OCI-LY7 (cell line): ENCODE results near the gene MYT1. TPM values are rescaled to one million over a fixed set of nuclear protein-coding genes. Genes with fewer than 3 reads are reported as not detected.

ENCODE experiments used
- BruUV-seq: library from RNA; stranded (reverse); fragments of 400-500 nt; replicated peaks from 2 replicates; lab custom pipeline; 2021; lab: Mats Ljungman, UMichigan
- CTCF ChIA-PET: fragments of 300-600 bp; sonication (Branson Sonifier 250); formaldehyde crosslinking; loops from one replicate; lab custom pipeline; 2022; ENCODE audit warnings: antibody characterized with exemption; ENCODE audit not compliant: unreplicated experiment; lab: Charles Lee
- POLR2A ChIA-PET: fragments of 300-600 bp; sonication (Branson Sonifier 250); formaldehyde crosslinking; loops from one replicate; lab custom pipeline; 2022; ENCODE audit warnings: antibody characterized with exemption; lab: Charles Lee
- DNase-seq: peaks from one replicate; pipeline ENCODE4 v3.0.0-alpha.2; 2015; ENCODE audit warnings: low spot score
- H2AFZ ChIP-seq: fragments of 200-600 bp; sonication (generic), shearing (Covaris generic); 2 replicates; pipeline ENCODE4 v1.6.1; 2014; ENCODE audit warnings: mild to moderate bottlenecking, antibody characterized with exemption, low read length, moderate library complexity
- H3K27ac ChIP-seq: fragments of 200-600 bp; sonication (generic); 2 replicates; pipeline ENCODE4 v1.5.1; 2014; ENCODE audit warnings: mixed run types, low read depth, mild to moderate bottlenecking, moderate library complexity, low read length, inconsistent platforms; ENCODE audit not compliant: poor library complexity, severe bottlenecking
- H3K36me3 ChIP-seq: fragments of 200-600 bp; sonication (generic); 2 replicates; pipeline ENCODE4 v1.6.1; 2014; ENCODE audit warnings: mild to moderate bottlenecking, antibody characterized with exemption, low read length, moderate library complexity, mixed read lengths; ENCODE audit not compliant: insufficient read depth
- H3K4me1 ChIP-seq: fragments of 200-600 bp; sonication (generic); 2 replicates; pipeline ENCODE4 v1.5.1; 2014; ENCODE audit warnings: mild to moderate bottlenecking, low read length; ENCODE audit not compliant: insufficient read depth, poor library complexity, severe bottlenecking
- H3K4me2 ChIP-seq: fragments of 200-600 bp; sonication (generic); 2 replicates; pipeline ENCODE4 v1.6.1; 2014; ENCODE audit warnings: mild to moderate bottlenecking, low read length
- H3K4me3 ChIP-seq: fragments of 200-600 bp; sonication (generic); 2 replicates; pipeline ENCODE4 v1.5.1; 2014; ENCODE audit warnings: mild to moderate bottlenecking, low read depth, low read length; ENCODE audit not compliant: poor library complexity, severe bottlenecking
- H3K79me2 ChIP-seq: fragments of 200-600 bp; sonication (generic); 2 replicates; pipeline ENCODE4 v1.6.1; 2016; ENCODE audit warnings: low read depth, mild to moderate bottlenecking, low read length, moderate library complexity, mixed read lengths; ENCODE audit not compliant: insufficient read depth
- H3K9me2 ChIP-seq: fragments of 200-600 bp; sonication (generic); 2 replicates; pipeline ENCODE4 v1.6.1; 2016; ENCODE audit warnings: mild to moderate bottlenecking, low read length, mixed read lengths; ENCODE audit not compliant: insufficient read depth
- H3K9me3 ChIP-seq: fragments of 200-600 bp; sonication (generic); 2 replicates; pipeline ENCODE4 v1.6.1; 2014; ENCODE audit warnings: mild to moderate bottlenecking, mixed run types, low read length, mixed read lengths
- H4K20me1 ChIP-seq: fragments of 200-600 bp; sonication (generic); 2 replicates; pipeline ENCODE4 v1.6.1; 2014; ENCODE audit warnings: mild to moderate bottlenecking, antibody characterized with exemption, low read length, moderate library complexity, mixed read lengths; ENCODE audit not compliant: insufficient read depth
- CTCF ChIP-seq: fragments of 200-600 bp; sonication (generic); conservative IDR thresholded peaks from 2 replicates; pipeline ENCODE4 v1.5.1; 2014; ENCODE audit warnings: mild to moderate bottlenecking, antibody characterized with exemption, low read length, moderate library complexity, mixed read lengths
- EZH2phosphoT487 ChIP-seq: fragments of 200-600 bp; sonication (generic); IDR thresholded peaks from 2 replicates; pipeline ENCODE4 v1.6.1; 2018; ENCODE audit warnings: low read depth, borderline replicate concordance, mild to moderate bottlenecking, mixed run types, antibody characterized with exemption, low read length, moderate library complexity, mixed read lengths
- intact Hi-C: fragments of 100-400 bp; cut with micrococcal nuclease; formaldehyde crosslinking; loops from one replicate; pipeline ENCODE4 v1.10.0; 2022; ENCODE audit not compliant: unreplicated experiment
- total RNA-seq, 2 experiments: library from RNA; depleted of rRNA in 1 of 2; stranded (reverse); fragments of >200 nt in 1 of 2; shearing (Covaris generic) in 1 of 2; gene quantifications; 2 replicates each; pipeline ENCODE4 v1.2.3, GENCODE V29; 2014 to 2022

The MYT1 gene
- total RNA-seq, 2 experiments from 2014 or later: 0.32 to 0.95 TPM

- Histone ChIP-seq H3K36me3 (no peaks in the 10 kb centered on the region), H3K27ac (no peak overlapping the region), H3K9me3 (no peaks in the 10 kb centered on the region), H2AFZ (no peak overlapping the region), H3K4me2 (no peak overlapping the region), H3K4me3 (no peak overlapping the region), H4K20me1 (no peaks in the 10 kb centered on the region), H3K79me2 (no peaks in the 10 kb centered on the region), H3K9me2 (no peaks in the 10 kb centered on the region), H3K4me1 (peaks cover 15% of the 10 kb centered on the region)
- ChIA-PET CTCF (no interaction called here), POLR2A (no interaction called here)
- TF ChIP-seq EZH2phosphoT487 (no peak), CTCF (no peak)
- intact Hi-C loops: no loop called here
- no peak for DNase-seq
- no TSS peak for BruUV-seq
Observed at GRCh38 chr20:64179805-64180204, 15.6 kb downstream of the MYT1 start.

GRCh38 chr20:64180673-64181072 lies 16.4 kb downstream of the MYT1 start:
- no peak for DNase-seq
- Histone ChIP-seq H3K4me1 (peaks cover 15% of the 10 kb centered on the region), H2AFZ (no peak overlapping the region), H3K27ac (no peak overlapping the region), H3K4me3 (no peak overlapping the region), H3K9me2 (no peaks in the 10 kb centered on the region), H4K20me1 (no peaks in the 10 kb centered on the region), H3K9me3 (no peaks in the 10 kb centered on the region), H3K4me2 (no peak overlapping the region), H3K36me3 (no peaks in the 10 kb centered on the region), H3K79me2 (no peaks in the 10 kb centered on the region)
- no peak for TF ChIP-seq CTCF
- TF ChIP-seq EZH2phosphoT487: no peak
- CTCF ChIA-PET: no interaction called here
- POLR2A ChIA-PET: no interaction called here
- intact Hi-C loops: no loop called here
- no TSS peak for BruUV-seq

DNA sequence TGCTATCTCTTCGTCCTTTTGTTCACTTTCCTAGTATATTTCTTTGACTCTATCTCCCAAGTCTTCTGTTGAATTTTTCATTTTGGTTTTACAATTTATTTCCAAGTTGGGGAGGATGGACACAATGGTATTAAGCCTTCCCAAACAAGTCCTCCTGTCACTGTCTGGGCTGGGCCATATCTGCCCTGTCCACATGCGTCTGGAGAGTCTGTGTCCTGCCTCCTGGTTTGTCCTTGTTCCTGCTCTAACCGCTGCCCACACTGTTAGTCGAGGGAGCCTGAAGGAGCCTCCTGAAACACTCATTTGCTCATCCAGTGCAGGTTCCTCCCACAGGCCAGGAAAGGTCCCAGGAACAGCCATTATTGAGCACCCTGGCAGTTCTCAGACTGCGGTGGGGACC lies 17.1 kb downstream of the MYT1 start:
- no TSS peak for BruUV-seq
- Histone ChIP-seq H3K4me3 (no peak overlapping the region), H3K4me1 (peaks cover 13% of the 10 kb centered on the region), H3K4me2 (no peak overlapping the region), H3K9me3 (no peaks in the 10 kb centered on the region), H3K9me2 (no peaks in the 10 kb centered on the region), H3K27ac (no peak overlapping the region), H4K20me1 (no peaks in the 10 kb centered on the region), H3K79me2 (no peaks in the 10 kb centered on the region), H3K36me3 (no peaks in the 10 kb centered on the region), H2AFZ (no peak overlapping the region)
- POLR2A ChIA-PET: no interaction called here
- TF ChIP-seq EZH2phosphoT487 (no peak), CTCF (no peak)
- CTCF ChIA-PET: no interaction called here
- no peak for DNase-seq
- intact Hi-C loops: no loop called here
